GM12874 (cell line): ENCODE results near the gene CATSPER3.

Source experiments
- TF ChIP-seq, protein P1 (sequence below): IDR thresholded peaks from 2 replicates; pipeline ENCODE4 v1.5.1; 2011; ENCODE audit warnings: low read depth, mild to moderate bottlenecking, control low read depth, low read length, moderate library complexity; ENCODE audit not compliant: insufficient read depth

The CATSPER3 gene

DNA sequence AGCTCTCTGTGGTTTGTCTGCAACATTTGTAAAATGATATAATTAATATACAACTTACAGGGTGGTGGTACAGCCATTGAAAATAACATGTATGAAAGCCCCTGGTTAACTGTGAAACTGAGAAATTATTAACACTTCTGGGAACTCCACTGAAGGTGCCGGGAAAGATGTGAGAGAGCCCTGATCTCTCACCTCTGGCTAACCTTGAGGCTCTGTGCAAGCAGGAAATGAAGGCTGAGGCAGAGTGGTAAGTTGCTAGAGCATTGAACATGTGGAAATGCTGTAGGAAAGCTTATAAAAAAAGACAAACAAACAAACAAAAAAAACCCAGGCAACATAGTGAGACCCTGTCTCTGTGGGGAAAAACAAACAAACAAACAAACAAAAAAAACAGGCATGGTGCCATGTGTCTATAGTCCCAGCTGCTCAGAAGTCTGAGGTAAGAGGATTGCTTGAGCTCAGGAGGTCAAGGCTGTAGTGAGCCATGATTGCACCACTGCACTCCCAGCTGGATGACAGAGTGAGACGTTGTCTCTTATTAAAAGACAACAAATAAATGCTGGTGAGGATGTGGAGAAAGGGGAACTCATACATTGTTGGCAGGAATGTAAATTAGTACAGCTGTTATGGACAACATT, 7.5 kb downstream of the CATSPER3 start:
- TF ChIP-seq, protein P1, sequence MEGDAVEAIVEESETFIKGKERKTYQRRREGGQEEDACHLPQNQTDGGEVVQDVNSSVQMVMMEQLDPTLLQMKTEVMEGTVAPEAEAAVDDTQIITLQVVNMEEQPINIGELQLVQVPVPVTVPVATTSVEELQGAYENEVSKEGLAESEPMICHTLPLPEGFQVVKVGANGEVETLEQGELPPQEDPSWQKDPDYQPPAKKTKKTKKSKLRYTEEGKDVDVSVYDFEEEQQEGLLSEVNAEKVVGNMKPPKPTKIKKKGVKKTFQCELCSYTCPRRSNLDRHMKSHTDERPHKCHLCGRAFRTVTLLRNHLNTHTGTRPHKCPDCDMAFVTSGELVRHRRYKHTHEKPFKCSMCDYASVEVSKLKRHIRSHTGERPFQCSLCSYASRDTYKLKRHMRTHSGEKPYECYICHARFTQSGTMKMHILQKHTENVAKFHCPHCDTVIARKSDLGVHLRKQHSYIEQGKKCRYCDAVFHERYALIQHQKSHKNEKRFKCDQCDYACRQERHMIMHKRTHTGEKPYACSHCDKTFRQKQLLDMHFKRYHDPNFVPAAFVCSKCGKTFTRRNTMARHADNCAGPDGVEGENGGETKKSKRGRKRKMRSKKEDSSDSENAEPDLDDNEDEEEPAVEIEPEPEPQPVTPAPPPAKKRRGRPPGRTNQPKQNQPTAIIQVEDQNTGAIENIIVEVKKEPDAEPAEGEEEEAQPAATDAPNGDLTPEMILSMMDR, result no peak

DNA sequence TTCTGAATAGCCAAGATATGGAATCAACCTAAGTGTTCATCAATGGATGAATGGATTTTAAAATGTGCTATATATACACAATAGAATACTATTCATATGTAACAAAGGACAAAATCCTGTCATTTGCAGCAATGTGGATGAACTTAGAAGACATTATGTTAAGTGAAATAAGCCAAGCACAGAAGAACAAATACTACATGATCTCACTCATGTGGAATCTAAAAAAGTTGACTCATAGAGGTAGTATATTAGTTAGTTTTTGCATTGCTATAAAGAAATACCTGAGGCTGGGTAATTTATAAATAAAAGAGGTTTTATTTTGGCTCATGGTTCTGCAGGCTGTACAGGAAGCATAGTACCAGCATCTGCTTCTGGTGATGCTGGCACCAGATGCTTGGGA, 8.1 kb downstream of the CATSPER3 start:
- TF ChIP-seq, protein P1, result no peak

DNA sequence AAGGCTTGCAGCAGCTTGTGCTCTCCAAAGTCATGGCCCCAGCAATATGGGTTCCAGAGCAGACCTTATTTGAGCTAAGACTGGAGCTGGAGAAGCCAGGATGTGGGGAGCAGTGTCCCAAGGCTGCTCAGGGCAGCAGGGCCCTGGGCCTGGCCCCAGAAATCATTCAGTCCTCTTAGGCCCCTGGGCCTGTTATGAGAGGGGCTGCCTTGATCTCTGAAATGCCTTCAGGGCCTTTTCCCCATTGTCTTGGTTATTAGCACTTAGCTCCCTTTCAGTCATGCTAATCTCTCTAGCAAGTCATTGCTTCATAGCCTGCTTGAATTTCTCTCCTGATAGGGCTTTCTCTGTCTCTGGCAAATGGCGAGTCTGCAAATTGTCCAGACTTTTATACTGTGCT, 9.1 kb downstream of the CATSPER3 start:
- TF ChIP-seq, protein P1, result no peak

DNA sequence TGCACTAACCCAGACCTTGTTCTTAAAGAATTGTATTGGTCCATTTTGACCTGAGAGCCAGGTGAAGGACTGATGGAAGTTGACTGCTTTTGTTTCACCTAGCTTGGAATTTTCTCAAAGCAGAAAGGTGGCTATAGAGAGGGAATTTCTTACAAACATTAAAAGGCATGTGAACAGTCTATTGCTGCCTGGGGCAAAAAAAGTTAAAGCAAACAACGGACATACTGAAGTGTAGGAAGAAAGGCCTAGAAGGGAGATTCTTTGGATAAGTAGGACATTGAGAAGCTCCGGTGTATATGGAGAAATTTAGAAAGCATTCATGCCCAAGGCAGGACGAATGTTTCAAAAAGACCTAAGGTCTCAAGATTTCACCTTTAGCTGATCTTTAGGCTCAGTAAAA, 11.7 kb downstream of the CATSPER3 start:
- TF ChIP-seq, protein P1, result no peak

DNA sequence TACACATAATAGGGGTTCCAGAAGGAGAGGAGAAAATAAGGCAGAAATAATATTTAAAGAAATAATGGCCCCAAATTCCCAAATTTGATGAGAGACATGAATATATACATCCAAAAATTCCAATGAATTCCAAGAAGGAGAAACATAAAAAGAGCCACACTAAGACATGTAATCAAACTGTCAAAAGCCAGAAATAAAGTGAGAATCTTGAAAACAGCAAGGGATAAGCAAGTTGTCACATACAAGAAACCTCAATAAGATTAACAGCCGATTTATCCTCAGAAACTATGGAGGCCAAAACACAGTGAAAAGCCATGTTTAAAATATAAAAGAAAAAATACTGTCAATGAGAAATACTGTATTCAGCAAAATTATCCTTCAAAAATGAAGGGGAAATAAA, 14.5 kb downstream of the CATSPER3 start:
- TF ChIP-seq, protein P1, result no peak

DNA sequence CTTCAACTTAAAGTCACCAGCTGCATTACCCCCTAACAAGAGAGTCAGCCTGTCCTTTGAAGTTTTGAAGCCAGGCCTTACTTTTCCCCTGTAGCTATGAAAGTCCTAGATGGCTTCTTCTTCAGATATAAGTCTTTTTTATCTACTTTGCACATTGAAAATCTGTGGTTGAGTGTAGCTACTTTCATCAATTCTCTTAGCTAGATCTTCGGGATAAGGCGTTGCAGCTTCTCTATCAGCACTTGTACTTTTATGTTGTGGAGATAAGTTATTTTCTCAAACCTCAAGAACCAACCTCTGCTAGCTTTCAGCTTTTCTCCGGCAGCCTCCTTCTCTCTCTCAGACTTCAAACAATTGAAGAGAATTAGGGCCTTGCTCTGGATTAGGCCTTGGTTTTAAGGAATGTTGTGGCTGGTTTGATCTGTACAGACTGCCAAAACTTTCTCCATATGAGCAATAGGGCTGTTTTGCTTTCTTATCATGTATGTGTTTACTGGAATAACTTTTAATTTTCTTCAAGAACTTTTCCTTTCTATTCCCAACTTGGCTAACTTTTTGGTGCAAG, 21.6 kb downstream of the CATSPER3 start:
- TF ChIP-seq, protein P1, result no peak

DNA sequence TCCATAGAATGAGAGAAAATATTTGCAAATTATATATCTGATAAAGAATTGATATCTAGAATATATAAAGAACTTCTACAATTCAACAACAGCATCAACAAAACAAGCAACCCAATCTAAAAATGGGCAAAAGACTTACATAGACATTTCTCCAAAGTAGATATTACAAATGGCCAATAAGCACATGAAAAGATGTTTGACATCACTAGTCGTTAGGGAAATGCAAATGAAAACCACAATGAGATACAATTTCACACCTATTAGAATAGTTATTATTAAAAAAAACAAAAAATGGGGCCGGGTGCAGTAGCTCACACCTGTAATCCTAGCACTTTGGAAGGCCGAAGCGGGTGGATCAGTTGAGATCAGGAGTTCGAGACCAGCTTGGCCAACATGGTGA, 24.4 kb downstream of the CATSPER3 start:
- TF ChIP-seq, protein P1, result no peak
